WTC11 (cell line): ENCODE measurements around the gene PHACTR2. TPM values are rescaled to one million over a fixed set of nuclear protein-coding genes. Genes with fewer than 3 reads are reported as not detected.

ENCODE experiments used
- ATAC-seq: fragments of 200-7000 bp; cut with Tn5 transposase; 2 replicates; pipeline ENCODE4 v1.10.0; 2021; ENCODE audit warnings: mild to moderate bottlenecking, moderate library complexity
- CTCF ChIA-PET: fragments of 300-600 bp; sonication (Branson Sonifier 250); formaldehyde crosslinking; loops from one replicate; lab custom pipeline; 2021; ENCODE audit warnings: antibody characterized with exemption; lab: Charles Lee
- POLR2A ChIA-PET: fragments of 350-600 bp; sonication (Branson Sonifier 250); formaldehyde crosslinking; loops from one replicate; lab custom pipeline; 2021; ENCODE audit warnings: antibody characterized with exemption; lab: Charles Lee
- DNase-seq: peaks from one replicate; pipeline ENCODE4 v3.0.0; 2021; ENCODE audit warnings: low spot score
- H3K27ac Mint-ChIP-seq: 2 replicates; pipeline ENCODE4 v1.8.0; 2021; ENCODE audit warnings: mixed read lengths
- H3K27me3 Mint-ChIP-seq: 2 replicates; pipeline ENCODE4 v1.8.0; 2021; ENCODE audit warnings: low read depth, mild to moderate bottlenecking, moderate library complexity, mixed read lengths
- H3K36me3 Mint-ChIP-seq: 2 replicates; pipeline ENCODE4 v1.8.0; 2021; ENCODE audit warnings: mixed read lengths
- H3K4me1 Mint-ChIP-seq: 2 replicates; pipeline ENCODE4 v1.8.0; 2022; ENCODE audit warnings: mixed read lengths
- H3K4me3 Mint-ChIP-seq: 2 replicates; pipeline ENCODE4 v1.8.0; 2021; ENCODE audit warnings: mild to moderate bottlenecking, moderate library complexity, mixed read lengths
- H3K9me3 Mint-ChIP-seq: 2 replicates; pipeline ENCODE4 v1.8.0; 2021; ENCODE audit warnings: mixed read lengths
- ARID4B ChIP-seq: sonication (generic); formaldehyde crosslinking; IDR thresholded peaks from 2 replicates; pipeline ENCODE4 v1.8.0; 2023; ENCODE audit warnings: missing genetic modification reagents, mild to moderate bottlenecking, borderline replicate concordance
- CDX4 ChIP-seq: fragments of 250-450 bp; sonication (Bioruptor Pico); IDR thresholded peaks from 2 replicates; pipeline ENCODE4 v1.9.0; 2021; ENCODE audit warnings: moderate library complexity, mild to moderate bottlenecking, inconsistent platforms, borderline replicate concordance
- CREB1 ChIP-seq: sonication (generic); formaldehyde crosslinking; IDR thresholded peaks from 2 replicates; pipeline ENCODE4 v1.8.0; 2023; ENCODE audit warnings: mild to moderate bottlenecking, missing genetic modification reagents
- CTCF ChIP-seq: fragments of 200-600 bp; IDR thresholded peaks from 2 replicates; pipeline ENCODE4 v1.8.0; 2022; ENCODE audit warnings: antibody characterized with exemption
- E2F5 ChIP-seq: sonication (generic); formaldehyde crosslinking; IDR thresholded peaks from 2 replicates; pipeline ENCODE4 v1.8.1; 2022; ENCODE audit warnings: mild to moderate bottlenecking, moderate library complexity, missing genetic modification reagents
- ELF4 ChIP-seq: sonication (generic); formaldehyde crosslinking; IDR thresholded peaks from 2 replicates; pipeline ENCODE4 v1.8.1; 2022; ENCODE audit warnings: low read depth, mild to moderate bottlenecking, moderate library complexity, missing genetic modification reagents
- EMX1 ChIP-seq: fragments of 250-450 bp; sonication (Bioruptor Pico); IDR thresholded peaks from 2 replicates; pipeline ENCODE4 v1.8.0; 2021; ENCODE audit warnings: mild to moderate bottlenecking
- ESRRA ChIP-seq: sonication (generic); formaldehyde crosslinking; IDR thresholded peaks from 2 replicates; pipeline ENCODE4 v1.8.1; 2022; ENCODE audit warnings: mild to moderate bottlenecking, missing genetic modification reagents, borderline replicate concordance
- FOXJ3 ChIP-seq: sonication (generic); formaldehyde crosslinking; IDR thresholded peaks from 2 replicates; pipeline ENCODE4 v1.9.0; 2021; ENCODE audit warnings: missing genetic modification reagents, mild to moderate bottlenecking, borderline replicate concordance
- FOXP4 ChIP-seq: sonication (generic); formaldehyde crosslinking; IDR thresholded peaks from 2 replicates; pipeline ENCODE4 v1.8.0; 2022; ENCODE audit warnings: mild to moderate bottlenecking, missing genetic modification reagents
- IRF1 ChIP-seq: sonication (generic); formaldehyde crosslinking; IDR thresholded peaks from 2 replicates; pipeline ENCODE4 v1.8.0; 2023; ENCODE audit warnings: missing genetic modification reagents
- MXD4 ChIP-seq: fragments of 250-450 bp; sonication (Bioruptor Pico); IDR thresholded peaks from 2 replicates; pipeline ENCODE4 v1.8.0; 2021; ENCODE audit warnings: mild to moderate bottlenecking, moderate library complexity, borderline replicate concordance
- NR1H2 ChIP-seq: sonication (generic); formaldehyde crosslinking; IDR thresholded peaks from 2 replicates; pipeline ENCODE4 v1.9.0; 2021; ENCODE audit warnings: mild to moderate bottlenecking, moderate library complexity, missing genetic modification reagents
- PREB ChIP-seq: sonication (generic); formaldehyde crosslinking; IDR thresholded peaks from 2 replicates; pipeline ENCODE4 v1.8.1; 2022; ENCODE audit warnings: mild to moderate bottlenecking, missing genetic modification reagents, moderate library complexity, borderline replicate concordance
- ZBTB21 ChIP-seq: sonication (generic); formaldehyde crosslinking; IDR thresholded peaks from 2 replicates; pipeline ENCODE4 v1.8.1; 2023; ENCODE audit warnings: mild to moderate bottlenecking, missing genetic modification reagents, borderline replicate concordance
- ZNF121 ChIP-seq: sonication (generic); formaldehyde crosslinking; IDR thresholded peaks from 2 replicates; pipeline ENCODE4 v1.8.0; 2023; ENCODE audit warnings: missing genetic modification reagents
- ZNF232 ChIP-seq: sonication (generic); formaldehyde crosslinking; IDR thresholded peaks from 2 replicates; pipeline ENCODE4 v1.8.0; 2022; ENCODE audit warnings: mild to moderate bottlenecking, missing genetic modification reagents
- ZNF281 ChIP-seq: sonication (generic); formaldehyde crosslinking; IDR thresholded peaks from 2 replicates; pipeline ENCODE4 v1.8.0; 2023; ENCODE audit warnings: mild to moderate bottlenecking, missing genetic modification reagents
- ZSCAN18 ChIP-seq: fragments of 250-450 bp; sonication (Bioruptor Pico); IDR thresholded peaks from 2 replicates; pipeline ENCODE4 v2.1.2; 2022; ENCODE audit warnings: mild to moderate bottlenecking, moderate library complexity
- total RNA-seq: library from RNA; stranded (reverse); gene quantifications from 3 replicates; pipeline ENCODE4 v1.2.3, GENCODE V29; 2021

PHACTR2 gene
- total RNA-seq, 1 experiment from 2014 or later = 90.5 TPM

GRCh38 chr6:143755301-143755744 lies 77.6 kb downstream of the PHACTR2 start:
- TF ChIP-seq EMX1 (CRISPR knock-in tag) (no peak), ZSCAN18 (CRISPR knock-in tag) (no peak), CDX4 (CRISPR knock-in tag) (no peak), CTCF (no peak), ESRRA (CRISPR knock-in tag) (no peak), FOXP4 (CRISPR knock-in tag) (no peak), ZBTB21 (no peak), ZNF121 (CRISPR knock-in tag) (no peak), ZNF281 (no peak), NR1H2 (CRISPR knock-in tag) (no peak), FOXJ3 (CRISPR knock-in tag) (no peak), ARID4B (CRISPR knock-in tag) (no peak), MXD4 (CRISPR knock-in tag) (no peak), E2F5 (CRISPR knock-in tag) (no peak), ZNF232 (CRISPR knock-in tag) (no peak), CREB1 (CRISPR knock-in tag) (no peak), ELF4 (CRISPR knock-in tag) (no peak), PREB (CRISPR knock-in tag) (no peak), IRF1 (CRISPR knock-in tag) (no peak)
- H3K27me3 Mint-ChIP-seq = no peaks in the 10 kb centered on the region
- H3K36me3 Mint-ChIP-seq = peaks cover 29% of the 10 kb centered on the region
- POLR2A ChIA-PET = no interaction called here
- CTCF ChIA-PET = no interaction called here
- no peaks in the 10 kb centered on the region for H3K9me3 Mint-ChIP-seq
- DNase-seq (no peak), ATAC-seq (no peak)
- no peak overlapping the region for H3K4me3 Mint-ChIP-seq
- H3K27ac Mint-ChIP-seq = peak overlapping the region; percentile 80; the same call in 1 of the 2 replicates
- H3K4me1 Mint-ChIP-seq = peaks cover 38% of the 10 kb centered on the region
